ENCODE measurements around the gene TNPO1.
A peak's percentile ranks its signal among the peaks of the same experiment; 100 is the strongest.
"Not testable (repeated sequence)": the region's sequence is repeated elsewhere in the genome, so short reads cannot be mapped to it uniquely, and the experiment has no call there.

TNPO1 gene

GRCh38 chr5:72855821-72856220 lies 39.4 kb downstream of the TNPO1 start:
- DNase-seq = no peak

- DNase-seq = no peak
These were observed 40.9 kb downstream of the TNPO1 start for GRCh38 chr5:72857396-72857795.

GRCh38 chr5:72859127-72859526 lies 42.7 kb downstream of the TNPO1 start:
- DNase-seq = no peak

GRCh38 chr5:72860499-72860898 lies 44.0 kb downstream of the TNPO1 start:
- DNase-seq = no peak

GRCh38 chr5:72871366-72872024 lies 55.0 kb downstream of the TNPO1 start:
- no peak for DNase-seq

- DNase-seq = no peak
These were observed 62.4 kb downstream of the TNPO1 start for GRCh38 chr5:72878854-72879253.

- no peak for DNase-seq
These were observed 66.5 kb downstream of the TNPO1 start for GRCh38 chr5:72882989-72883388.

- no peak for DNase-seq
These were observed 67.4 kb downstream of the TNPO1 start for GRCh38 chr5:72883850-72884249.

GRCh38 chr5:72884892-72885291 lies 68.4 kb downstream of the TNPO1 start:
- no peak for DNase-seq

GRCh38 chr5:72885824-72886223 lies 69.4 kb downstream of the TNPO1 start:
- DNase-seq = no peak

- no peak for DNase-seq
These were observed 72.1 kb downstream of the TNPO1 start for GRCh38 chr5:72888595-72888994.

GRCh38 chr5:72889324-72889723 lies 72.9 kb downstream of the TNPO1 start:
- no peak for DNase-seq

- DNase-seq = no peak
These were observed 76.4 kb downstream of the TNPO1 start for GRCh38 chr5:72892846-72893245.

GRCh38 chr5:72895758-72896157 lies 79.3 kb downstream of the TNPO1 start:
- no peak for DNase-seq

GRCh38 chr5:72906806-72907205 lies 90.3 kb downstream of the TNPO1 start:
- no peak for DNase-seq

- no peak for DNase-seq
These were observed 92.2 kb downstream of the TNPO1 start for GRCh38 chr5:72908664-72909063.

- DNase-seq = no peak
These were observed 100.9 kb downstream of the TNPO1 start for GRCh38 chr5:72917371-72917776.

GRCh38 chr5:72920690-72921502 lies 104.4 kb downstream of the TNPO1 start:
- peak; percentile 48 to 82 for DNase-seq

- no peak for DNase-seq
These were observed 105.4 kb downstream of the TNPO1 start for GRCh38 chr5:72921886-72922285.

- DNase-seq = peak; percentile 80 to 94
These were observed 106.0 kb downstream of the TNPO1 start for GRCh38 chr5:72922422-72922821.

- DNase-seq = no peak
These were observed 109.0 kb downstream of the TNPO1 start for GRCh38 chr5:72925336-72926010.

- DNase-seq = not testable (repeated sequence)
These were observed 116.2 kb downstream of the TNPO1 start for GRCh38 chr5:72932686-72933085.

- not testable (repeated sequence) for DNase-seq
These were observed 118.7 kb downstream of the TNPO1 start for GRCh38 chr5:72934953-72935725.
